HG02763 (cell line): ENCODE measurements around the gene CEP68.
"Not testable (repeated sequence)": the region's sequence is repeated elsewhere in the genome, so short reads cannot be mapped to it uniquely, and the experiment has no call there.

Source experiments
- ATAC-seq: cut with Tn5 transposase; IDR thresholded peaks from one replicate; pipeline ENCODE4 v1.9.1; 2021; ENCODE audit warnings: mild to moderate bottlenecking, moderate library complexity; ENCODE audit not compliant: unreplicated experiment

Gene CEP68

DNA sequence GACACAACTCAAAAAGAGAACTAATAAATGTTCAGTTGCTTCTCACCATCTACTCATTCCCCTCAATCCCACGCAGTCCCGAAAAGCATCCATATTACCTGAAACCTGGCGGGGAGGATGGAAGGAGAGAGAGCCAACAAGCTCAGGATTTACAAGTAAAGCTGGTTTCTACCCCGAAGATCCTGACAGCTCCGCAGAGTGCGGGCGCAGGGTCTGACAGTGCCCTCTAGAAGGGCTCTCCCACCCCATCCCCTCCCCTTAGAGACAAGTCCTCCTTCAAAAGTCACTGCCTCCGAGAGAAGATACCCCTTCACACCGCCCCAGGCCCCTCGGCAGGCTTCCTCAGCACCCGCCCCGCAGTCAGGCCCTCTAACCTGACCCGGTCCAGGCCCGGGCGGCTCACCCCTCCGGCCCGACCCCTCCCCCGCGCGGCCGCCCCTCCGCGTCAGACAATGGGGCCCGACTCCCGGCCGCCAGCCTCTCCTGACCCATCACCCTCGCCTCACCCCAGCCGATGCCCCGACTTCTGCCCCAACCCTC, 73.1 kb downstream of the CEP68 start:
- peak; percentile 0 for ATAC-seq

DNA sequence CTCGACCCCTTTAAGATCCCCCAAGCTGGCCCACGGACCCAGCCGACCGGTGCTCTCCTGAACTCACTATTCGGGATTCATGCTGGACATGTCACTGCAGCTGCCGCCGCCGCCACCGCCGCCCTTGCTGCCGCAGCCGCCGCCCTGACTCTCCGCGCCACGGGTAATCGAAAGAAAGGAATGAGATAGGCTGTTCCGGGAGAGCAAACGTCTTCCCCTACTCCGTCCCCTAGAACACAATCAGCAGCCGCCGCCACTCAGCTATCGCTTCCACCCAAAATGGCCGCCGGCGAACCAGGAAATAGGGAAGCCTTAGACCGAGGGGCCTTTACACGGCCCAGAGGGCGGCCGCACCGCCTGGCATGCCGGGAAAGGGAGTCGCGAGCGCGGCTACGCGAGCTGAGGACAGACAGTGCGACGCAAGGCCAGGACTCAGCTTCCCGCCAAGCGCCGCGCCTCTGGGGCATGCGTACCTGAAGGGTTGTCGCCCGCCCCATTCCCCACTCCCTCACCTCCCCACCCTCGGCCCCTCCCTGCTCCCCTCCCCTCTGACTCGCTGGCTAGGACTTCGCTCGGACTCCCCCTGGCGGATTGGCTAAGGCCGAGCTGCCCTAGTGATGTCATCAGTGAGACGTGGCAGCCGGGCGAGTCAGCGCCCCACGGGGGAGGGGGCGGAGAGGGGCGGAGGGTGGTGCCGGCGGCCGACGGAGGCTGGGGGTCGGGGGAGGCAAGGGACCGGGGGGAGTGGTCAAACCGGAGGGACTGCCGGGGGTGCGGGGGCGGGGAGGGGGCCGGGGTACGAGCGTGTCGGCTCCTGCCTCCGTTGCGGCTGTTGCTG, 73.8 kb downstream of the CEP68 start, which contains the start of gene RAB1A:
TSS of gene RAB1A (minus strand) at position 281 of the 838 bp plus-strand sequence. CDS start at position 90, 191 bp downstream.
- ATAC-seq = peak; percentile 97

DNA sequence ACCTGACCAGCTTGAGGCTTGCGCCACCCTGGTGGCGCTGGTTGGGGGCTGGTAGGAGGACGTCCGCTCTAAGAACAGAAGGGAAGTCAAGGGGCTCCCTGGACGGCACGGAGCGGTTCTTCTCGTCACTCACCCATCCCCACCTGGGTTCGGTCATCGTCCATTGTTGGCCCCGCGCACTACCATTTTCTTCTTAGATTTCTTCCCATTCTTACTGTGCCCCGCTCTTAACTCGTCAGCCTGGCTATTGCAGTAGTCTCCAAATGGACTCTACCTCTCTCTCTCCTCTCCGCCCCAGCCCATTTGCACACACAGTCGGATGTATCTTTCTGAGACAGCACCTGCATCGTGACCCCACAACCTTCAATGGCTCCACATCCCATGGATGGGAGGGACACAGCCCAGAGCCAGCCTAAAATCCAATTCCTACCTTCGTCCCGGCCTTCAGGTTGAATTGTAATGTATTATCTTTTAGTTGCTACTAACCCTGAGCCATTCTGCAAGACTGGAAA, 74.5 kb downstream of the CEP68 start:
- peak; percentile 24 for ATAC-seq

DNA sequence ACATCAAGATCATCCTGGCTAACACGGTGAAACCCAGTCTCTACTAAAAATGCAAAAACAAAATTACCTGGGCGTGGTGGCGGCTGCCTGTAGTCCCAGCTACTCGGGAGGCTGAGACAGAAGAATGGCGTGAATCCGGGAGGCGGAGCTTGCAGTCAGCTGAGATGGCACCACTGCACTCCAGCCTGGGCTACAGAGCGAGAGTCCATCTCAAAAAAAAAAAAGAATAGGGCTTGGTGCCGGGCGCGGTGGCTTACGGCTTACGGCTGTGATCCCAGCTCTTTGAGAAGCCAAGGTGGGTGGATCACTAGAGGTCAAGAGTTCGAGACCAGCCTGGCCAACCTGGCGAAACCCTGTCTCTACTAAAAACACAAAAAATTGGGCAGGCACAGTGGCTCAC, 76.7 kb downstream of the CEP68 start:
- ATAC-seq = not testable (repeated sequence)

DNA sequence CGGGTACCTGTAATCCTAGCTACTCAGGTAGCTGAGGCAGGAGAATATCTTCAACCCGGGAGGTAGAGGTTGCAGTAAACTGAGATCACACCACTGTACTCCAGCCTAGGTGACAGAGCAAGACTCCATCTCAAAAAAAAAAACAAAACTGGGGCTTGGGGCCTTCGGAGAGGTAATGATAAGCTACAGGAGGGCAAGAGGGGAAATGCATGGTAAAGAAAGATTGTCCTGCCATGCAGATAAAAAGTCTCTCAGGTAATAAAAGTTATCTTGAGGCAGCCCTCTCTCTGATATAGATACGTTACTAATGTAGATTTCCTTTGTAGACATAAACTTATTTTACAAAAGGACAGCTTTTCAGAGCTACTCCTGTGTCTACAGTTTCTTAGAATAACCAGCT, 77.4 kb downstream of the CEP68 start:
- ATAC-seq = no peak

DNA sequence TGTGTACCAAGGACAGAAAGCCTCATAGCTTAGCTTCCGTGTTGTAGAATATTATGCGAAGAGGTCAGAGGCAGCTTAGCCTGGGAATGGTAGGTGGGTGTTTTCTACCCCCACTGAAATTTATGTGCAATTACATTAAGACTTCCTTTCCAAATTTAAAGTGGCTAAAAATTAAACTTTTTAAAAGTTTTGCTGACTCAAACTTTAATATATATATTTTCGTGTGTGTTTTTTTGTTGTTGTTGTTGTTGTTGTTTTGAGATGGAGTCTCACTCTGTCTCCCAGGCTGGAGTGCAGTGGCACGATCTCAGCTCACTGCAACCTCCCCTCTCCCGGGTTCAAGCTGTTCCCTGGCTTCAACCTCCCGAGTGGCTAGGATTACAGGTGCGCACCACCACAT, 77.9 kb downstream of the CEP68 start:
- no peak for ATAC-seq

- no peak for ATAC-seq
Measured at GRCh38 chr2:65136253-65136652, 80.0 kb downstream of the CEP68 start.
